KMS-11 (cell line): ENCODE measurements around the gene NADK2.

Source experiments
- H2AFZ ChIP-seq: fragments of 200-600 bp; sonication (generic); 2 replicates; pipeline ENCODE4 v1.6.1; 2016; ENCODE audit warnings: antibody characterized with exemption, mixed run types, low read depth
- H3K27ac ChIP-seq: fragments of 200-600 bp; sonication (generic); 2 replicates; pipeline ENCODE4 v1.6.1; 2016; ENCODE audit warnings: mild to moderate bottlenecking, mixed run types
- H3K27me3 ChIP-seq: fragments of 200-600 bp; sonication (generic); 2 replicates; pipeline ENCODE4 v1.6.1; 2017; ENCODE audit warnings: mild to moderate bottlenecking, low read depth, mixed run types, moderate library complexity; ENCODE audit not compliant: insufficient read depth
- H3K36me3 ChIP-seq: fragments of 200-600 bp; sonication (generic); 2 replicates; pipeline ENCODE4 v1.6.1; 2017; ENCODE audit warnings: mild to moderate bottlenecking, mixed run types; ENCODE audit not compliant: insufficient read depth
- H3K4me1 ChIP-seq: fragments of 200-600 bp; sonication (generic); 2 replicates; pipeline ENCODE4 v1.6.1; 2016; ENCODE audit warnings: mild to moderate bottlenecking, low read depth, mixed run types; ENCODE audit not compliant: poor library complexity, severe bottlenecking
- H3K4me2 ChIP-seq: fragments of 200-600 bp; sonication (generic); 2 replicates; pipeline ENCODE4 v1.7.0; 2016; ENCODE audit warnings: mild to moderate bottlenecking, mixed run types
- H3K4me3 ChIP-seq: fragments of 200-600 bp; sonication (generic); IDR thresholded peaks from 2 replicates; pipeline ENCODE4 v1.6.1; 2017; ENCODE audit warnings: low read depth, low read length, mixed read lengths; ENCODE audit not compliant: insufficient read depth
- H3K79me2 ChIP-seq: fragments of 200-600 bp; sonication (generic); 2 replicates; pipeline ENCODE4 v1.6.1; 2016; ENCODE audit warnings: low read depth, mixed run types; ENCODE audit not compliant: insufficient read depth
- H3K9ac ChIP-seq: fragments of 200-600 bp; sonication (generic); 2 replicates; pipeline ENCODE4 v1.6.1; 2016; ENCODE audit warnings: mild to moderate bottlenecking, mixed run types
- H4K20me1 ChIP-seq: fragments of 200-600 bp; sonication (generic); 2 replicates; pipeline ENCODE4 v1.6.1; 2016; ENCODE audit warnings: mild to moderate bottlenecking, mixed run types; ENCODE audit not compliant: insufficient read depth
- CTCF ChIP-seq: fragments of 200-600 bp; sonication (generic); conservative IDR thresholded peaks from 2 replicates; pipeline ENCODE4 v1.6.1; 2017; ENCODE audit warnings: low read depth, mild to moderate bottlenecking, antibody characterized with exemption, low read length, moderate library complexity, mixed read lengths

The NADK2 gene

GRCh38 chr5:36279054-36279698 lies 37.5 kb upstream of the NADK2 start:
- Histone ChIP-seq H3K27ac (no peak overlapping the region), H3K36me3 (no peaks in the 10 kb centered on the region), H3K4me3 (no peak overlapping the region), H3K4me2 (no peak overlapping the region), H3K79me2 (no peaks in the 10 kb centered on the region), H3K4me1 (no peaks in the 10 kb centered on the region), H2AFZ (no peak overlapping the region), H3K27me3 (no peaks in the 10 kb centered on the region), H3K9ac (no peak overlapping the region), H4K20me1 (no peaks in the 10 kb centered on the region)
- no peak for TF ChIP-seq CTCF

- Histone ChIP-seq H3K27ac (no peak overlapping the region), H3K4me3 (no peak overlapping the region), H2AFZ (no peak overlapping the region), H3K27me3 (no peaks in the 10 kb centered on the region), H4K20me1 (no peaks in the 10 kb centered on the region), H3K9ac (no peak overlapping the region), H3K4me1 (no peaks in the 10 kb centered on the region), H3K36me3 (no peaks in the 10 kb centered on the region), H3K79me2 (no peaks in the 10 kb centered on the region), H3K4me2 (no peak overlapping the region)
- TF ChIP-seq CTCF: no peak
Measured at GRCh38 chr5:36277521-36278176, 35.9 kb upstream of the NADK2 start.

GRCh38 chr5:36276864-36277263 lies 35.1 kb upstream of the NADK2 start:
- no peaks in the 10 kb centered on the region for H3K36me3 ChIP-seq
- H3K79me2 ChIP-seq: no peaks in the 10 kb centered on the region
- no peaks in the 10 kb centered on the region for H3K27me3 ChIP-seq
- no peak overlapping the region for H2AFZ ChIP-seq
- no peak overlapping the region for H3K4me3 ChIP-seq
- H3K4me1 ChIP-seq: no peaks in the 10 kb centered on the region
- H3K27ac ChIP-seq: no peak overlapping the region
- TF ChIP-seq CTCF: no peak
- no peaks in the 10 kb centered on the region for H4K20me1 ChIP-seq
- H3K4me2 ChIP-seq: no peak overlapping the region
- no peak overlapping the region for H3K9ac ChIP-seq

- Histone ChIP-seq H3K27me3 (no peaks in the 10 kb centered on the region), H4K20me1 (no peaks in the 10 kb centered on the region), H2AFZ (no peak overlapping the region), H3K4me3 (no peak overlapping the region), H3K4me1 (no peaks in the 10 kb centered on the region), H3K9ac (no peak overlapping the region), H3K79me2 (no peaks in the 10 kb centered on the region), H3K27ac (no peak overlapping the region), H3K4me2 (no peak overlapping the region), H3K36me3 (no peaks in the 10 kb centered on the region)
- no peak for TF ChIP-seq CTCF
Measured at GRCh38 chr5:36273809-36274526, 32.2 kb upstream of the NADK2 start.
